GM13976 (cell line): Measurements from ENCODE around the gene CCNY.

Experiments used
- DNase-seq: peaks from one replicate; pipeline ENCODE4 v3.0.0; 2012; ENCODE audit warnings: low spot score
- CTCF ChIP-seq: IDR thresholded peaks from 2 replicates; pipeline ENCODE4 v1.5.1; 2012; ENCODE audit warnings: borderline replicate concordance, mild to moderate bottlenecking; ENCODE audit not compliant: insufficient read depth; ENCODE audit errors: extremely low read depth, missing control alignments, control extremely low read depth
- in situ Hi-C: fragments of 300-500 bp; cut with MboI; formaldehyde crosslinking; loops from one replicate; pipeline ENCODE4 v1.12.0; 2022; ENCODE audit warnings: low sequenced_read_pairs, mixed read lengths, inconsistent platforms; ENCODE audit not compliant: unreplicated experiment

The CCNY gene

GRCh38 chr10:35322636-35323035 is 13.7 kb upstream of the CCNY start:
- TF ChIP-seq CTCF, result no peak
- no peak for DNase-seq
- in situ Hi-C loops, result no loop called here

- in situ Hi-C loops, result no loop called here
- DNase-seq, result no peak
- no peak for TF ChIP-seq CTCF
Observed at GRCh38 chr10:35324196-35324595, 12.1 kb upstream of the CCNY start.

GRCh38 chr10:35326466-35327235 is 9.7 kb upstream of the CCNY start:
- in situ Hi-C loops, result no loop called here
- DNase-seq, result no peak
- TF ChIP-seq CTCF, result no peak

GRCh38 chr10:35327790-35328403 is 8.4 kb upstream of the CCNY start:
- TF ChIP-seq CTCF, result no peak
- in situ Hi-C loops, result no loop called here
- DNase-seq, result no peak

GRCh38 chr10:35328404-35329037 is 7.8 kb upstream of the CCNY start:
- TF ChIP-seq CTCF, result no peak
- in situ Hi-C loops, result no loop called here
- DNase-seq, result no peak

- in situ Hi-C loops, result no loop called here
- DNase-seq, result no peak
- TF ChIP-seq CTCF, result no peak
Observed at GRCh38 chr10:35329520-35329919, 6.8 kb upstream of the CCNY start.
